M059J (cell line): ENCODE measurements around the gene ANKRD53. TPM values are rescaled to one million over a fixed set of nuclear protein-coding genes. Genes with fewer than 3 reads are reported as not detected.

Experiments
- DNase-seq: peaks from one replicate; pipeline ENCODE4 v3.0.0-alpha.2; 2012; ENCODE audit warnings: low read depth
- total RNA-seq: library from RNA; depleted of rRNA; stranded (reverse); fragments of >200 nt; shearing (Covaris generic); gene quantifications from 2 replicates; pipeline ENCODE4 v1.2.3, GENCODE V29; 2014

ANKRD53 gene
- total RNA-seq, 1 experiment from 2014 or later: 0.12 TPM

- DNase-seq: peak; percentile 51
These were observed 13.6 kb upstream of the ANKRD53 start for GRCh38 chr2:70964596-70965386.

GRCh38 chr2:70965506-70965905 is 12.9 kb upstream of the ANKRD53 start:
- DNase-seq: no peak

GRCh38 chr2:70966681-70967080 is 11.7 kb upstream of the ANKRD53 start:
- DNase-seq: no peak

DNA sequence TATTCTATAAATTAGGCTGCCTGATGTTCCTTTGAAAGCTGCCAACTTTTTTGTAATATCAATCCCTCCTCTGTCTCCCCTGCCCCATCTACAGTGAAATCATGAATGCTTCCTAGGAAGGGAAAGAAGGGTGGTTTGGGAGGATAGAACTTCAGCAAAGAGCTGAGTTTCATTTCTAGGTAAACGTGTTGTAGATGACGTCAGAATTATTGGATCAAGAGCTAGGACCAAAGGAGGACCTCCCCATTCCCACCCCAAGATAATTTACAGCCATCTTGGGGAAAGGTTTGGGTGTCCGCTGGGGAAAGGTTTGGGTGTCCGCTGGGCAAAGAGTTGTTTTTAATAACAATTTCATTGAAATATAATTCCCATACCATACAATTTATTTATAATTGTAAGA is 11.2 kb upstream of the ANKRD53 start:
- DNase-seq: no peak

GRCh38 chr2:70974592-70974991 is 3.8 kb upstream of the ANKRD53 start:
- DNase-seq: no peak

GRCh38 chr2:70975237-70975636 is 3.2 kb upstream of the ANKRD53 start:
- no peak for DNase-seq

- DNase-seq: peak; percentile 75
These were observed 725 bp upstream of the ANKRD53 start for GRCh38 chr2:70977605-70978205.

DNA sequence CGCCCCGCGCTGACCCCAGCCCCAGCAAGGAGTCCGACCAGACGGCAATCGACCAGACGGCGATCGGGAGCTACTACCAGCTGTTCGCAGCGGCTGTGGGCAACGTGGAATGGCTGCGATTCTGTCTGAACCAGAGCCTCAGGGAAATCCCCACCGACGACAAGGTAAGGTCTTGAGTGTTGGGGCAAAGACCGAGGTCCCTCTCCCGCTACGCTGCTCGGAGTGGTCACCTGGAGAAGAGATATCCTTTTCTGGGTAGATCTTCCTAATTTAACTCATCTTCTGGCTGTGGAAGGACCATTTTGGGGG is 704 bp downstream of the ANKRD53 start:
- no peak for DNase-seq

- DNase-seq: no peak
These were observed 1.2 kb downstream of the ANKRD53 start for GRCh38 chr2:70979626-70980025.

GRCh38 chr2:70981421-70981820 is 3.0 kb downstream of the ANKRD53 start:
- DNase-seq: no peak

GRCh38 chr2:70981866-70982810 is 3.7 kb downstream of the ANKRD53 start:
- no peak for DNase-seq

DNA sequence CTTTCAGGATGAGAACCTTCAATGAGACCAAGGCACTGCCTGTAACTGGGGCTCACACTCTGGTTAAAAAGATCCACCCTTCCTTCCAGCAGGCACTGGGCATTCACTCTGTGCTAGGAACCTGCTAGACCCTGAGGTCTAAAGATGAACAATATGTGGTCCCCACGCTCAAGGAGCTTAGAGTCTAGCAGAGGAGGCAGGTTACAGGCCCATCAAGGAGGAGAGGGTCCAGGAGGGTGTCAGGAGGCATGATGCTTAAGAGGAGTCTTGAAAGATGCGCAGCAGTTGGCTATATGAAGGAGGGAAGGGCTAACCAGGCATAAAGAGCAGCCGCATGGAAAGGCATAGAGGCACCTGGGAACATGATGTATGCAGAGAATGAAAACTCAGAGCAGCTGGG is 4.5 kb downstream of the ANKRD53 start:
- DNase-seq: no peak

DNA sequence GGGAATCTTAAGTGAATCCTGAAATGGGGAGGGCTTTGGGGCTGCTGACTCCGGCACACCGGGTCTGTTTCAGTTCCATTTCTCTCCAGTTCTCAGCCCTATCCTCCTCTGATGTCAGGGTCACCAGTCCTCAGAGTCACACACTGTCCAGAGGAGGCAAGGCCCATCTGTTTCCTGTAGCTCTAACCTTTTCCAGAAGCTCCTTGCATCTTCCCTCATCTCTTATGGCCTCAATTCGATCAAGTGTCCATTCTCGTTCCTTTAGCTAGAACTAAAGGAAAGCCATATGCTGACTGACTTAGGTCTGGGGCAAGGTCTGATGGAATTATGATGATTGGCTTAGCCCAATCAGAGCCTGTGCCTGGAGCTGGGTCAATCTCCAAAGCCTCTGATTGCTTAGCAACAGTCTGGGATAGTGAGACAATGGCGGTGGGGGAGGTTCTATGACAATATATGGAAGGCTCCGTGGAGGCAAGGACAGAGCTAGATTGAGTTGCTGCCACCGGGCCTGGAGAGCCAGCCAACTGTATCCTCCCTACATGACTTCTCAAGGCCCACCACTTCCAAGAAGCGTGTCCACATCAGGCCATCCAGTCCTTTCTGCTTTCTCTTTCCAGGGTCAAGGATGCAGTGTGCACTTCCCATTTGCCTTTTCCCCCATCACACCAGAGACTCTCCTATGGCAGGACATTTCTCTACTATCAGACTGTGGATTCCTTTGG is 5.2 kb downstream of the ANKRD53 start:
- no peak for DNase-seq

DNA sequence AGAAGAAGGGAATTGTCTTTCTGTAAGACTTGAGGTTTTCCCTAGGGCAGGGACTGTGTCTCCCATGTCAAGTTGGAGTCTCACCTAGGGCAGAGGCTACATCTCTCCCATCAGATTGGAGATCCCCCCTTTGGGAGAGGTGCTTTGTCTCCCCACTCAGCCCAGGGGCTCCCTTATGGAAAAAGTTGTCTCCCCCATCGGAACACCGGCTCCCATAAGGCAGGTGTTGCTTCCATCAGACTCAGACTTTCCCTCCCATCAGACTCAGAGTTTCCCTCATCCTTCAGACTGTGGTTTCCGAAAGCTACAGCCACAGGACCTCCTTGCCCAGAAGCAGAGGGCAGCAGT is 5.8 kb downstream of the ANKRD53 start:
- no peak for DNase-seq

GRCh38 chr2:70984576-70985282 is 6.3 kb downstream of the ANKRD53 start:
- no peak for DNase-seq

DNA sequence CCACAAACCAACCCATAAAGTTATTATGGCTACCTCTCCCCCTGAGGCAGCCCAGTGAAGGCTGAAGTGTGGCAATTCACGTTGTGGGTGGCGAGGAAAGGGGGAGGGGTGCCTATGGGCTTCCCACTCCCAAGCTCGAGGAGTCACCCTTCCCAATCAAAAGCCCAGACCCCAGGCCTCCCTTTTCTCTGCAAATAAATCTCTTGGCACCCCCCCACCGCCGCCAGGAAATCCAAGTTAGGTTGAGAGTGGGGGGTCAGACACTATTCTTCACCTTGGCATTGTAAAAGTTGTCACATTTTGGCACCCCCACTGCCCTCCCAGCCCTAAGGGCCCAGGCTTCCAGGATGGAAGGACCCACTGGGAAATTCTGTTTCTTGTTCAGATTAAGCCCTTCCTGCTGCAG is 6.9 kb downstream of the ANKRD53 start:
- DNase-seq: no peak

DNA sequence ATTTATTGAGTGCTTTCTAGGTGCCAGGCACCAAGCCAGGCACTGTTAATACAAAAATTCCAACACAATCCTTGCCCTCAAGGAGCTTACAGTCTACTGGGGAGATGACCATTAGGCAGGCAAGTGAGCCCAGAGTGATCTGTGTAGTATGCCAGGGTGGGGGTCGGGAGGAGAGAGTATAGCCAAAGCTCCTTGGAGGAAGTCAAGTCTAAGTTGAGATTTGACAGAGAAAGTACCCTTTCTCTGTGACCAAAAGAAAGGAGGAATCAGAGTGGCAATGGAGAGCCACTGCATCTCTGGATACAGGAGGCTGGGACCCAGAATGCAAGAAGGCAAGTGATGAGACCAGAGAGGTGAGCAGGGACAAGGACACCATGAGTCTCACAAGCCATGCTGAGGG is 7.5 kb downstream of the ANKRD53 start:
- no peak for DNase-seq

- no peak for DNase-seq
These were observed 8.2 kb downstream of the ANKRD53 start for GRCh38 chr2:70986499-70987189.

DNA sequence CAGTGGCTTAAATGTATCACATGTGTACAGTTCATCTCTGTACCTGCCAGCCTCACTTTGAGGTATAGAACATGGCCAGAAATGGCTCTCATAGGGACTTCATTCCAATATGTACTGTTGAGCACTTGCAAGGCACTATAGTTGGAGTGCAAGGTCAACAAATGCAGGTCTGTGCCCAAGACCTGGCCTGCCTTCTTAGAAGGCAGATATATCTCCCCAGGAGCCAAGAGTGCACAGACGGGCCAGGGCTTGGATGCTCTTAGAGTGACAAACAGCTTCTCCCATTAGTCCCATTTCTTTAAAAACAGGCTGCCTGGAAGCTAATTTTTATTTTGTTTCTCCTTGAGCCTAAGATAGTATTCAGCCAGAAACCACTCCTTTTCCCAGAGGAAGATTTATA is 9.0 kb downstream of the ANKRD53 start:
- DNase-seq: no peak

GRCh38 chr2:70988151-70988550 is 9.7 kb downstream of the ANKRD53 start:
- no peak for DNase-seq
